Activated CD8-positive, alpha-beta T cell treated with anti-CD3 and anti-CD28 coated beads for 36 hours (primary cell): Measurements from ENCODE around the gene CXCR6. TPM values are rescaled to one million over a fixed set of nuclear protein-coding genes. Genes with fewer than 3 reads are reported as not detected.

Experiments used
- ATAC-seq: fragments of 200-7000 bp; cut with Tn5 transposase; one replicate; pipeline ENCODE4 v1.10.0; 2021; ENCODE audit warnings: mild to moderate bottlenecking, moderate library complexity
- CTCF ChIA-PET: fragments of 350-600 bp; sonication (Branson Sonifier 250); formaldehyde crosslinking; loops from one replicate; lab custom pipeline; 2021; ENCODE audit warnings: antibody characterized with exemption; lab: Charles Lee
- POLR2A ChIA-PET: fragments of 350-600 bp; sonication (Branson Sonifier 250); formaldehyde crosslinking; loops from one replicate; lab custom pipeline; 2021; ENCODE audit warnings: antibody characterized with exemption; lab: Charles Lee
- DNase-seq: peaks from one replicate; pipeline ENCODE4 v3.0.0-alpha.2; 2020
- H3K27ac Mint-ChIP-seq: one replicate; pipeline ENCODE4 v1.8.0; 2021; ENCODE audit warnings: mild to moderate bottlenecking, mixed read lengths
- H3K27me3 Mint-ChIP-seq: one replicate; pipeline ENCODE4 v1.8.0; 2021; ENCODE audit warnings: mixed read lengths
- H3K36me3 Mint-ChIP-seq: one replicate; pipeline ENCODE4 v1.8.0; 2021; ENCODE audit warnings: low read depth, mixed read lengths
- H3K4me1 Mint-ChIP-seq: one replicate; pipeline ENCODE4 v1.8.0; 2021; ENCODE audit warnings: low read depth, mixed read lengths
- H3K4me3 Mint-ChIP-seq: one replicate; pipeline ENCODE4 v1.8.0; 2021; ENCODE audit warnings: mild to moderate bottlenecking, moderate library complexity, mixed read lengths
- H3K9me3 Mint-ChIP-seq: one replicate; pipeline ENCODE4 v1.8.0; 2021; ENCODE audit warnings: mixed read lengths
- intact Hi-C: fragments of 100-400 bp; cut with micrococcal nuclease; formaldehyde crosslinking; loops from one replicate; pipeline ENCODE4 v1.10.0; 2022
- total RNA-seq, 2 experiments: library from RNA; stranded (reverse); gene quantifications; one replicate each; pipeline ENCODE4 v1.2.3, GENCODE V29; 2021
- TF ChIP-seq, protein P1 (sequence below): fragments of 200-600 bp; IDR thresholded peaks from one replicate; pipeline ENCODE4 v1.8.0; 2022; ENCODE audit warnings: antibody characterized with exemption, mild to moderate bottlenecking

The CXCR6 gene
- total RNA-seq, 2 experiments from 2014 or later, result 3.2 to 3.4 TPM

DNA sequence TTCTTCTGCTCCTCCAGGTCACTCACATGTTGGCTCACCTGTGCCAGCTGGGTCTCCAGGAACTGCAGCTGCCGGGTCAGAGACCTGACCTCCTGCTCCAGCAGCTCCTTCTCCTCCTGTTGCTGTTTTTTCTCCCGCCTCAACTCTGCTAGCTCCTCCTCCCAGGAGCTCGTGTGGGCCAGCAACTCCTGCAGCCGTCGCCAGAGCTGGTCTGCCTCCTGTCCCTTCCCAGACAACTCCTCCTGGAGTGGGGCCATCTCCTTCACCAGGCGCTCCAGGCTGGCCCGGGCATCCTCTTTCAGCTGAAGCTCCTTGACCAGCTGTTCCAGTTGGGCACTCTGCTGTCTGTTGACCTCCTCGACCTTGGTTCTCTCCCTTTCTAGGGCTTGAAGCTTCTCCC, 24.5 kb downstream of the CXCR6 start:
- Mint-ChIP-seq H3K4me3 (no peak overlapping the region), H3K27ac (no peak overlapping the region), H3K9me3 (no peaks in the 10 kb centered on the region), H3K4me1 (peaks cover 65% of the 10 kb centered on the region), H3K36me3 (peaks cover 80% of the 10 kb centered on the region), H3K27me3 (no peaks in the 10 kb centered on the region)
- ATAC-seq (no peak), DNase-seq (no peak)
- TF ChIP-seq, protein P1, sequence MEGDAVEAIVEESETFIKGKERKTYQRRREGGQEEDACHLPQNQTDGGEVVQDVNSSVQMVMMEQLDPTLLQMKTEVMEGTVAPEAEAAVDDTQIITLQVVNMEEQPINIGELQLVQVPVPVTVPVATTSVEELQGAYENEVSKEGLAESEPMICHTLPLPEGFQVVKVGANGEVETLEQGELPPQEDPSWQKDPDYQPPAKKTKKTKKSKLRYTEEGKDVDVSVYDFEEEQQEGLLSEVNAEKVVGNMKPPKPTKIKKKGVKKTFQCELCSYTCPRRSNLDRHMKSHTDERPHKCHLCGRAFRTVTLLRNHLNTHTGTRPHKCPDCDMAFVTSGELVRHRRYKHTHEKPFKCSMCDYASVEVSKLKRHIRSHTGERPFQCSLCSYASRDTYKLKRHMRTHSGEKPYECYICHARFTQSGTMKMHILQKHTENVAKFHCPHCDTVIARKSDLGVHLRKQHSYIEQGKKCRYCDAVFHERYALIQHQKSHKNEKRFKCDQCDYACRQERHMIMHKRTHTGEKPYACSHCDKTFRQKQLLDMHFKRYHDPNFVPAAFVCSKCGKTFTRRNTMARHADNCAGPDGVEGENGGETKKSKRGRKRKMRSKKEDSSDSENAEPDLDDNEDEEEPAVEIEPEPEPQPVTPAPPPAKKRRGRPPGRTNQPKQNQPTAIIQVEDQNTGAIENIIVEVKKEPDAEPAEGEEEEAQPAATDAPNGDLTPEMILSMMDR, result no peak
- ChIA-PET CTCF (interaction anchor here (1.1 to 14.2 kb wide), 8 partner anchors 8 to 233 kb away, joined by 3 to 136 read pairs (median 8); partner anchors contain the start of gene CXCR6), POLR2A (interaction anchor here (0.9 to 5.2 kb wide), 8 partner anchors 9 to 97 kb away, joined by 3 to 38 read pairs (median 7); no protein-coding TSS in a partner anchor)
- intact Hi-C loops, result no loop called here

DNA sequence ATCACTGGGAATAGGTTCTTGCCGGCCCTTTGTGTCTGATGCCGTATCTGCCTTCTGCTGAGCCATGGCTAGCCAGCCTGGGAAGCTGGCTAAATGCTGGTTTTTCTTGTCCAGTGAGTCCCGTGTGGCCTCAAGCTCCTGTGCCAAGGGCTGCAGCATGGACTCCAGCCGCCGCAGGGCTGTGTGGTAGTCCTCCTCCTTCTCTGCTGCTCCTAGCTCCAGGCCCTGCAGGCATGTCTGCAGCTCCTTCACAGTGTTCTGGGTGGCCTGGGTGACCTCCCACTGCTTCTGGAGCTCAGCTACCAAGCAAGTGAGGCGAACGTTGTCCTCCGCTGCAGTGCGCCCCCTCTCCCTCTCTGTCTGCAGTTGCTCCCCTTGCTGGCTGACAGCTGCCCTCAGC, 24.9 kb downstream of the CXCR6 start:
- CTCF ChIA-PET, result interaction anchor here (1.1 to 14.2 kb wide), 6 partner anchors 7 to 232 kb away, joined by 3 to 136 read pairs (median 10); partner anchors contain the start of gene CXCR6
- intact Hi-C loops, result no loop called here
- Mint-ChIP-seq H3K27me3 (no peaks in the 10 kb centered on the region), H3K36me3 (peaks cover 80% of the 10 kb centered on the region), H3K4me1 (peaks cover 64% of the 10 kb centered on the region), H3K27ac (no peak overlapping the region), H3K4me3 (no peak overlapping the region), H3K9me3 (no peaks in the 10 kb centered on the region)
- POLR2A ChIA-PET, result interaction anchor here (0.9 to 5.2 kb wide), 10 partner anchors 9 to 97 kb away, joined by 3 to 38 read pairs (median 5); partner anchors contain the start of gene FYCO1
- ATAC-seq, result no peak
- DNase-seq, result no peak
- TF ChIP-seq, protein P1, result no peak

DNA sequence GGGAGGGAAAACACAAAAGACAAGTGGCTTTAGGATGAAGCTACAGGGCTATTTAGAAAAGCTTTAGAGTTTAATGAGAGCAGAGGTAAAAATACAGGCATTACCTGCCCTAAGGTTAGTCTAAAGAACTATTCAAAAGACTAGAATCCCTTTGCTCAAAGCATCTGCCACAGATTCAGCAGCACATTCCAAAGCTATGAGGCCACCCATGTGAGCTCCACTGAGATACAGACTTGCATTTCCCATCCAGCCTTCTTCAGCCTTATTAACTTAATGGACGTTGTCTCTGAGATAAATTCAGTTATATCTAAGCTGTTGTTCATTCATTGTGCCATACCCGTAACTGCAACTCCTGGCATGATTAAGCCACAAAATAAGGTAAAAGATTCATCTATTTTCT, 25.4 kb downstream of the CXCR6 start:
- Mint-ChIP-seq H3K9me3 (no peaks in the 10 kb centered on the region), H3K4me1 (peaks cover 62% of the 10 kb centered on the region), H3K4me3 (no peak overlapping the region), H3K27ac (no peak overlapping the region), H3K36me3 (peaks cover 75% of the 10 kb centered on the region), H3K27me3 (no peaks in the 10 kb centered on the region)
- intact Hi-C loops, result no loop called here
- DNase-seq (no peak), ATAC-seq (no peak)
- ChIA-PET POLR2A (interaction anchor here (0.9 to 5.2 kb wide), 7 partner anchors 8 to 96 kb away, joined by 3 to 38 read pairs (median 4); partner anchors contain the start of gene FYCO1), CTCF (interaction anchor here (0.7 to 14.2 kb wide), 7 partner anchors 12 to 232 kb away, joined by 3 to 136 read pairs (median 4); partner anchors contain the start of gene CXCR6)
- TF ChIP-seq, protein P1, result no peak

DNA sequence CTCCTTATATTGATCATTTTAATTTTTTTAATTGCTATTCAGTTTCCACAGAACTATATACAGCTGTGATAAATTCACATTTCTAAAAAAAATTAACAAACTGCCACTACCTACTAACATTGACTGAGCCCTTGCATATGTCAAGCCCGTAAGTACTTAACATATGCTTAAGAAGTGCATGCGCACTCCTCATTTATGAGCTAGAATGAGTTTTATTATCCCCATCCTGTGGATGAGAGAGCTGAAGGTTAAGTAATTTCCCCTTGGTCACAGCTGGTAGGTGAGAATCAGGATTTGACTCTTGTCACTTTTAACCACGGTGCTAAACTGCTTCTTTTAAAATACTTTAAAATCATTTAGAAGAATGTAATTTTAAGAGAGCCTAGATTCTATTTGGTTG, 25.9 kb downstream of the CXCR6 start:
- Mint-ChIP-seq H3K4me3 (no peak overlapping the region), H3K9me3 (no peaks in the 10 kb centered on the region), H3K4me1 (peaks cover 58% of the 10 kb centered on the region), H3K27ac (no peak overlapping the region), H3K27me3 (no peaks in the 10 kb centered on the region), H3K36me3 (peaks cover 71% of the 10 kb centered on the region)
- intact Hi-C loops, result no loop called here
- ChIA-PET POLR2A (interaction anchor here (0.9 to 1.9 kb wide), 6 partner anchors 15 to 30 kb away, joined by 3 to 7 read pairs (median 4); partner anchors contain the start of gene FYCO1), CTCF (interaction anchor here (0.7 to 14.2 kb wide), 7 partner anchors 12 to 231 kb away, joined by 3 to 136 read pairs (median 4); partner anchors contain the start of gene CXCR6)
- TF ChIP-seq, protein P1, result no peak
- DNase-seq, result no peak
- no peak for ATAC-seq

DNA sequence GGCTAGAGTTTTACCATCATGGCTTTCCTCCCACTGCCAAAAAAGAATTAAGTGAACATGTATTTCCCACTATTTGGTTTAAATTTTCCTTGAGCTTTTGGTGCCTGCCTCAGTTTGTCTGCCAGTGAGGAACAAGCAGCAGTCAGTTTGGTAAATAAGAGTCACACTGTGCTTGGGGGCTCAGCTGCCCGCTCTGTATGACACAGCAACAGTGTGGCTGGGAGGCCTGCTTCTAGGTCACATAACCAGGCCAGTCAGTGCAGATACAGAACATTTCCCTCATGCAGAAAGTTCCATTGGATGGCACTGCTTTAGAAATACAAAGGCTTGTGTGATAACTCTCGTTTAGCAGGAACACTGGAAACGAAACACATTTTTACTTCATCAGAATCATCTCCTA, 26.7 kb downstream of the CXCR6 start:
- intact Hi-C loops, result no loop called here
- H3K9me3 Mint-ChIP-seq, result no peaks in the 10 kb centered on the region
- ChIA-PET POLR2A (interaction anchor here (1.2 to 1.9 kb wide), 3 partner anchors 24 to 30 kb away, joined by 3 to 6 read pairs (median 3); partner anchors contain the start of gene FYCO1), CTCF (interaction anchor here (1.0 to 14.2 kb wide), 4 partner anchors 11 to 111 kb away, joined by 3 to 136 read pairs (median 10); no protein-coding TSS in a partner anchor)
- no peak overlapping the region for H3K4me3 Mint-ChIP-seq
- peak overlapping the region; percentile 60 for H3K27ac Mint-ChIP-seq
- TF ChIP-seq, protein P1, result no peak
- H3K36me3 Mint-ChIP-seq, result peaks cover 71% of the 10 kb centered on the region
- H3K4me1 Mint-ChIP-seq, result peaks cover 56% of the 10 kb centered on the region
- DNase-seq (no peak), ATAC-seq (no peak)
- H3K27me3 Mint-ChIP-seq, result no peaks in the 10 kb centered on the region
